ENCODE data around the gene SPATA19. TPM values are rescaled to one million over a fixed set of nuclear protein-coding genes. Genes with fewer than 3 reads are reported as not detected.
"Not testable (repeated sequence)": the region's sequence is repeated elsewhere in the genome, so short reads cannot be mapped to it uniquely, and the experiment has no call there.

SPATA19 gene
- total RNA-seq, 2 experiments from 2014 or later = not detected

GRCh38 chr11:133864756-133865155, 19.4 kb upstream of the SPATA19 start:
- no peaks in the 10 kb centered on the region for H3K4me1 Mint-ChIP-seq (ENCODE audit: low read depth)
- peaks cover 17% of the 10 kb centered on the region for H3K27me3 Mint-ChIP-seq (ENCODE audit: low read depth)
- no peaks in the 10 kb centered on the region for H3K9me3 Mint-ChIP-seq (ENCODE audit: insufficient read depth)
- ChIA-PET POLR2A (no interaction called here), CTCF (no interaction called here)
- H3K4me3 Mint-ChIP-seq = no peak overlapping the region
- ATAC-seq (no peak), DNase-seq (no peak)
- no peaks in the 10 kb centered on the region for H3K36me3 Mint-ChIP-seq (ENCODE audit: low read depth)
- H3K27ac Mint-ChIP-seq = no peak overlapping the region

- DNase-seq (no peak), ATAC-seq (no peak)
- Mint-ChIP-seq H3K36me3 (ENCODE audit: low read depth) (no peaks in the 10 kb centered on the region), H3K9me3 (ENCODE audit: insufficient read depth) (no peaks in the 10 kb centered on the region), H3K4me3 (no peak overlapping the region), H3K4me1 (ENCODE audit: low read depth) (no peaks in the 10 kb centered on the region), H3K27me3 (ENCODE audit: low read depth) (peaks cover 28% of the 10 kb centered on the region), H3K27ac (no peak overlapping the region)
- POLR2A ChIA-PET = no interaction called here
- CTCF ChIA-PET = interaction anchor here (0.7 kb wide), 1 partner anchor 12 kb away, joined by 3 read pairs; no protein-coding TSS in a partner anchor
Observed at GRCh38 chr11:133860151-133860550, 14.8 kb upstream of the SPATA19 start.

- H3K36me3 Mint-ChIP-seq (ENCODE audit: low read depth); POLR2A ChIA-PET; H3K27ac Mint-ChIP-seq; DNase-seq; ATAC-seq; H3K4me3 Mint-ChIP-seq; H3K9me3 Mint-ChIP-seq (ENCODE audit: insufficient read depth); H3K4me1 Mint-ChIP-seq (ENCODE audit: low read depth); CTCF ChIA-PET: not testable (repeated sequence)
- peaks cover 52% of the 10 kb centered on the region for H3K27me3 Mint-ChIP-seq (ENCODE audit: low read depth)
Observed at GRCh38 chr11:133854330-133854960, 9.1 kb upstream of the SPATA19 start.

GRCh38 chr11:133844217-133844616, 1.1 kb downstream of the SPATA19 start:
- H3K9me3 Mint-ChIP-seq (ENCODE audit: insufficient read depth) = no peaks in the 10 kb centered on the region
- peaks cover 6% of the 10 kb centered on the region for H3K27me3 Mint-ChIP-seq (ENCODE audit: low read depth)
- ChIA-PET POLR2A (no interaction called here), CTCF (interaction anchor here (0.7 kb wide), 1 partner anchor 270 kb away, joined by 3 read pairs; no protein-coding TSS in a partner anchor)
- no peak overlapping the region for H3K4me3 Mint-ChIP-seq
- no peak overlapping the region for H3K27ac Mint-ChIP-seq
- no peaks in the 10 kb centered on the region for H3K4me1 Mint-ChIP-seq (ENCODE audit: low read depth)
- DNase-seq (no peak), ATAC-seq (no peak)
- H3K36me3 Mint-ChIP-seq (ENCODE audit: low read depth) = no peaks in the 10 kb centered on the region

GRCh38 chr11:133843454-133843987, 1.8 kb downstream of the SPATA19 start:
- no peaks in the 10 kb centered on the region for H3K4me1 Mint-ChIP-seq (ENCODE audit: low read depth)
- CTCF ChIA-PET = interaction anchor here (0.7 kb wide), 1 partner anchor 271 kb away, joined by 3 read pairs; no protein-coding TSS in a partner anchor
- ATAC-seq = no peak

GRCh38 chr11:133842730-133843129, 2.6 kb downstream of the SPATA19 start:
- Mint-ChIP-seq H3K9me3 (ENCODE audit: insufficient read depth) (no peaks in the 10 kb centered on the region), H3K27me3 (ENCODE audit: low read depth) (no peaks in the 10 kb centered on the region), H3K27ac (no peak overlapping the region), H3K4me1 (ENCODE audit: low read depth) (no peaks in the 10 kb centered on the region), H3K4me3 (no peak overlapping the region), H3K36me3 (ENCODE audit: low read depth) (no peaks in the 10 kb centered on the region)
- DNase-seq = no peak
- POLR2A ChIA-PET = no interaction called here
- CTCF ChIA-PET = no interaction called here
- ATAC-seq = no peak

More at GRCh38 chr11:133843454-133843987, 1.8 kb downstream of the SPATA19 start:
- peaks cover 2% of the 10 kb centered on the region for H3K27me3 Mint-ChIP-seq (ENCODE audit: low read depth)
- H3K36me3 Mint-ChIP-seq (ENCODE audit: low read depth) = no peaks in the 10 kb centered on the region
- H3K9me3 Mint-ChIP-seq (ENCODE audit: insufficient read depth) = no peaks in the 10 kb centered on the region
- POLR2A ChIA-PET = no interaction called here
- DNase-seq = no peak
- H3K27ac Mint-ChIP-seq = no peak overlapping the region
- H3K4me3 Mint-ChIP-seq = no peak overlapping the region

GRCh38 chr11:133842053-133842452, 3.3 kb downstream of the SPATA19 start:
- ATAC-seq = no peak
- Mint-ChIP-seq H3K9me3 (ENCODE audit: insufficient read depth) (no peaks in the 10 kb centered on the region), H3K27me3 (ENCODE audit: low read depth) (no peaks in the 10 kb centered on the region), H3K27ac (no peak overlapping the region), H3K4me3 (no peak overlapping the region), H3K4me1 (ENCODE audit: low read depth) (no peaks in the 10 kb centered on the region), H3K36me3 (ENCODE audit: low read depth) (no peaks in the 10 kb centered on the region)
- POLR2A ChIA-PET = no interaction called here
- no peak for DNase-seq
- CTCF ChIA-PET = no interaction called here

GRCh38 chr11:133841279-133842043, 3.9 kb downstream of the SPATA19 start:
- H3K4me1 Mint-ChIP-seq (ENCODE audit: low read depth) = no peaks in the 10 kb centered on the region
- ATAC-seq (no peak), DNase-seq (no peak)
- POLR2A ChIA-PET = no interaction called here
- H3K27me3 Mint-ChIP-seq (ENCODE audit: low read depth) = no peaks in the 10 kb centered on the region
- H3K36me3 Mint-ChIP-seq (ENCODE audit: low read depth) = no peaks in the 10 kb centered on the region
- CTCF ChIA-PET = interaction anchor here (0.9 kb wide), 1 partner anchor 13 kb away, joined by 3 read pairs; no protein-coding TSS in a partner anchor
- no peaks in the 10 kb centered on the region for H3K9me3 Mint-ChIP-seq (ENCODE audit: insufficient read depth)
- no peak overlapping the region for H3K4me3 Mint-ChIP-seq
- H3K27ac Mint-ChIP-seq = no peak overlapping the region

- Mint-ChIP-seq H3K4me1 (ENCODE audit: low read depth) (peaks cover 5% of the 10 kb centered on the region), H3K9me3 (ENCODE audit: insufficient read depth) (no peaks in the 10 kb centered on the region), H3K27ac (no peak overlapping the region), H3K4me3 (no peak overlapping the region), H3K27me3 (ENCODE audit: low read depth) (no peaks in the 10 kb centered on the region), H3K36me3 (ENCODE audit: low read depth) (no peaks in the 10 kb centered on the region)
- DNase-seq (no peak), ATAC-seq (no peak)
- POLR2A ChIA-PET = no interaction called here
- CTCF ChIA-PET = interaction anchor here (0.9 kb wide), 1 partner anchor 12 kb away, joined by 3 read pairs; no protein-coding TSS in a partner anchor
Observed at GRCh38 chr11:133840479-133840941, 4.8 kb downstream of the SPATA19 start.

GRCh38 chr11:133835593-133836548, 9.4 kb downstream of the SPATA19 start:
- peaks cover 13% of the 10 kb centered on the region for H3K4me1 Mint-ChIP-seq (ENCODE audit: low read depth)
- POLR2A ChIA-PET = no interaction called here
- no peak overlapping the region for H3K27ac Mint-ChIP-seq
- ATAC-seq (no peak), DNase-seq (no peak)
- CTCF ChIA-PET = interaction anchor here (0.8 to 3.4 kb wide), 6 partner anchors 9 to 757 kb away, joined by 3 to 62 read pairs (median 4); partner anchors contain the start of gene SPATA19
- no peak overlapping the region for H3K4me3 Mint-ChIP-seq
- H3K36me3 Mint-ChIP-seq (ENCODE audit: low read depth) = no peaks in the 10 kb centered on the region
- no peaks in the 10 kb centered on the region for H3K27me3 Mint-ChIP-seq (ENCODE audit: low read depth)
- no peaks in the 10 kb centered on the region for H3K9me3 Mint-ChIP-seq (ENCODE audit: insufficient read depth)
